ENCODE measurements around the gene ADCY2. TPM values are rescaled to one million over a fixed set of nuclear protein-coding genes. Genes with fewer than 3 reads are reported as not detected.

The ADCY2 gene
- polyA plus RNA-seq (ENCODE audit: insufficient read depth in 1 of 5, insufficient read length in 5 of 5, low replicate concordance in 1 of 5) = 10 to 100 TPM in 3 of 5 donors, 1 to 10 TPM in 2; 7.1 to 11.9 (median 11.0) TPM
- long read RNA-seq, donor 1 = 0 reads
- long read RNA-seq, donor 2 = 0 reads
- long read RNA-seq, donor 3 = 0 reads
- long read RNA-seq, donor 4 = 0 reads
- long read RNA-seq, donor 5 = 0 reads
- long read RNA-seq, donor 6, full-length matches to known transcripts = 1 of 6 reads
- long read RNA-seq, donor 6, partial matches to known transcripts = 0 of 6 reads
- long read RNA-seq, donor 6, other reads (novel, unspliced or antisense) = 5 of 6 reads
- long read RNA-seq, donor 7, full-length matches to known transcripts = 1 of 1 reads
- long read RNA-seq, donor 7, partial matches to known transcripts = 0 of 1 reads
- long read RNA-seq, donor 7, other reads (novel, unspliced or antisense) = 0 of 1 reads
- long read RNA-seq, donor 8 = 0 reads

- DNase-seq = peak in 1 of 2 donors; percentile 15
Observed at GRCh38 chr5:7395947-7396712, at the start of gene ADCY2. Gene ADCY2, plus strand, starts transcription at chr5:7396138. Its CDS starts 159 bp downstream, at chr5:7396297.

- DNase-seq = no peak
Observed at GRCh38 chr5:7347377-7347776, 48.6 kb upstream of the ADCY2 start.

DNA sequence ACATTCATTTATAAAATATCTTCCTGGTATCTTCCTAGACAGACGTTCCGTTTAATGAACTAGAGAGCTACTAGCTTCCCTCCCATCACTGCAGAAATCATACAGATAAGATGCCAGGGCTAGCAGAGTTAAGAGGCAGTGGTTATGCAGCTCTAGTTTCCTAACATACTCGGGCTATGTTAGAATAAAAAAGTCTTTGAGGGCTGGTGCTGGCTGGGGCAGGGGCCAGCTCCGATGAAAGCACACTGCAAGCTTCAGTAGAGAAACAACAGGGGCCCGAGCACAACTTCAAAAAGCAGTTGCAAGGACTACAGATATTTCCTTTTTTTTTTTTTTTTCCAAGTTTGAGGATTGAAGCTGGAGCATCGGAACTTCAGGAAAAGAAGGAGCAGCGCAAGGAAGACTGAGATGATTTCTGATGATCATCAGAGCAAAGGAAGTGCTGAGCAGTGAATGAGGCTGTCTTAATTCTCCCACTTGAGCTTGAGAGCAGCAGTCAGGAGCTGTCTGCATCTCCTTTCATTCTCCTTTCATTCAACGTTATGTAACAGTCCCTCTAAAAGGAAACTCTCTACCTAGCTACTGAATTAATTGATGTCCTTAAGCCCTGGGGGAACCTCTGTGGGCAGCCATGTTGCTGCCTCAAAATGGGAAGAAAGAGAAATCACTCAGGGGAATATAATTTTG, 47.6 kb upstream of the ADCY2 start:
- DNase-seq = no peak

DNA sequence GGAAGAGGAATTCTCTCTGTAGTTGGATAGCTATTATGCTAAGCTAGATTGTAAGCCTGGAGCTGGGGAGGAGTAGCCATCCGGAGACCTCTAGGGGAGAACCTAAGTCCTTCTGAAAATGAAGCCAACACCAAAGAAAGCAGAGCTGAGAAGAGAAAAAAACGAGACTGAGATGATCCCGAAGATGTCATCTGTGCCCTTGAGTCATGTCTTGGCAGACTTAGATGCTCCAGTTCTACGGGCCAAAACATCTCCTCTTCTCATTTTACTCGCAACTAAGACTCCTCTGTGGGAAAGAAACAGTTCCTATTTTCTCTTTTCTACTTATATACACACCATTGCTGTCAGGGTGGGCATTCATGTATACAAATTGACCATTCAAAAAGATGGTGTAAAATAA, 34.3 kb upstream of the ADCY2 start:
- no peak for DNase-seq

GRCh38 chr5:7363067-7363677, 32.8 kb upstream of the ADCY2 start:
- DNase-seq = no peak

DNA sequence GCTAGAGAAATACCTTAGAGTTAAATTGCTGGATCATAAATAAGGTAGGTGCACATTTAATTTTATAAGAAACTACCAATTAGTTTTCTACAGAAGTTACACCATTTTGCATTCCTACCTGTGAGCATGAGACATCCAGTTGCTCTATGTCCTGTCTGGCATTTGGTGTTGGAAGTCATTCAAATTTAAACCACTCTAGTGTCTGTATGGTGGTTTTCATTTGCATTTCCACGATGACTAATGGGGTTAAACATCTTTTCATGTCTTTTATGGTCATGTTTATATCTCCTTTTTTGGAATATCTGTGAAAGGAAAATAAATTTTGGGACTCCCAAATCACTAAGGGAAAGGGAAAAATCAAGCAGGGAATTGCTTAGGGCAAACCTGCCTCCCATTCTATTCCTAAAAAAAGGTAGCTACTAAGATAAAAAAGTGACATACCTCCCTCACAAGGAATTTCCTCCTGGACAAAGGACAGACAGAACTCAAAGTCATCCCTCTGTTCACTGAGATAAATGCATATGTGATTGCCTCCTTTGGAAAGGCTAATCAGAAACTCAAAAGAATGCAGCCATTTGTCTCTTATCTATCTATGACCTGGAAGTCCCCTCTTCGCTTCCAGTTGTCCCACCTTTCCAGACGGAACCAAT, 31.6 kb upstream of the ADCY2 start:
- DNase-seq = no peak

DNA sequence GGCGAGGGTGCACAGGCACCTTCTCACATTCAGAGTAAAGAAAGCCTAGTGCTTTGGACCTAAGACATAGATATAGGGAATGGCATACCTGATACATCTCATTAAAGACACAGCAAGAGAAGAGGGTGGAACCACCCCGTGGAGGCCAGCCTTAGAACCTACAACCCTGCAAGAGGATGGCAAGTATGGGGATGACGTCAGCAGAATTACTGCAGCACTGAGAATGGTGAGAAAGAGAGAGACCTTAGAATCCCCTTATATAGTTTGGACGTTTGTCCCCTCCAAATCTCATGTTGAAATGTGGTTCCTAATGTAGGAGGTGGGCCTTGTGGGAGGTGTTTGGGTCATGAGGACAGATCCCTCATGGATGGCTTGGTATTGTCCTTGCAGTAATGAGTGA, 28.2 kb upstream of the ADCY2 start:
- DNase-seq = no peak

DNA sequence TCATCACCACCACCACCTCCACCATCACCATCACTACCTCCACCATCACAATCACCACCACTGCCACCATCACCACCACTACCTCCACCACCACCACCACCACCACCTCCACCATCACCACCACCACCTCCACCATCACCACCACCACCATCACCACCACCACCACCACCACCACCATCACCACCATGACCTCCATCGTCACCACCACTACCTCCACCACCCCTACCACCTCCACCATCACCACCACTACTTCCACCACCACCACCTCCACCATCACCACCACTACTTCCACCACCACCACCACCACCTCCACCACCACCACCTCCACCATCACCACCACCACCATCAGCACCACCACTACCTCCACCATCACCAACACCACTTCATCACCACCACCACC, 23.5 kb upstream of the ADCY2 start:
- DNase-seq = no peak

- DNase-seq = no peak
Observed at GRCh38 chr5:7374186-7374585, 21.8 kb upstream of the ADCY2 start.

GRCh38 chr5:7375457-7375856, 20.5 kb upstream of the ADCY2 start:
- no peak for DNase-seq

GRCh38 chr5:7376871-7377270, 19.1 kb upstream of the ADCY2 start:
- DNase-seq = no peak

GRCh38 chr5:7377761-7378160, 18.2 kb upstream of the ADCY2 start:
- no peak for DNase-seq

DNA sequence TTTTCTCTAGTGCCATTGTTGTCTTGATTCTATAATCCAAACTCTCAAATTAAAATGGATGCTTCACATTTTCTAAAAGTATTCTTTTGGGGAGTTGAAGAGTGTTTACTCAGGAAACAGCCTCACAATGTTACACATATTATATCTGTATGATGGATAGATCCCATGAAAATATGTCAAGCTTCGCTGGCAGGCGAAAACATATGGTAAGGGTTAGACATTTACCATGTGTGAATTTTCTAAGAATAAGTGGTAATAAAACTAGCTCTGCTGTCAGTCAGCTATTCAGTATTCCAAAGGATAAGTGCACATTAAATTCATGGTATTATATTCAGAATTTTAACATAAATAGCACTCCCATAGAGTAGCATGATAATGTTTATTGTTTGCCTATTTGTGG, 13.3 kb upstream of the ADCY2 start:
- DNase-seq = no peak

- DNase-seq = no peak
Observed at GRCh38 chr5:7385681-7386080, 10.3 kb upstream of the ADCY2 start.

DNA sequence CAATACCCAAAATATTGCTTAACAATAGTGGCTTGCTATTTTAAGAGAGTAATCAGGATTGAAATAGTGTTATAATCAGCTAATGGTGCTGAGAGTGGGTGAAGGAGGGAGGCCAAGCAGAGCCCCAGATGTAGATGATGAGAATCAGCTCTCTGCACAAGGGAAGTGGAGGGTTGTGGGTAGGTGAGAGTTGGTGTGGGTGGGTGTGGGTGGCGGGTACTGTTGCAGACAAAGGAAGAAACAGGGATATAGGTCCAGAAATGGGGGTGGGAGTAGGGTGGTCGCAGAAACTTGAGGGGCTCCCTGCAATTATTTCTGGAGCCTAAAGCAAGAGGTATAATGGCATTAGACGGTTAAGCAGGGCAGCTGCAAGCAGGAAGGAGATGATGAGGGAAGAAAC, 7.4 kb upstream of the ADCY2 start:
- no peak for DNase-seq

GRCh38 chr5:7391215-7391614, 4.7 kb upstream of the ADCY2 start:
- DNase-seq = no peak

DNA sequence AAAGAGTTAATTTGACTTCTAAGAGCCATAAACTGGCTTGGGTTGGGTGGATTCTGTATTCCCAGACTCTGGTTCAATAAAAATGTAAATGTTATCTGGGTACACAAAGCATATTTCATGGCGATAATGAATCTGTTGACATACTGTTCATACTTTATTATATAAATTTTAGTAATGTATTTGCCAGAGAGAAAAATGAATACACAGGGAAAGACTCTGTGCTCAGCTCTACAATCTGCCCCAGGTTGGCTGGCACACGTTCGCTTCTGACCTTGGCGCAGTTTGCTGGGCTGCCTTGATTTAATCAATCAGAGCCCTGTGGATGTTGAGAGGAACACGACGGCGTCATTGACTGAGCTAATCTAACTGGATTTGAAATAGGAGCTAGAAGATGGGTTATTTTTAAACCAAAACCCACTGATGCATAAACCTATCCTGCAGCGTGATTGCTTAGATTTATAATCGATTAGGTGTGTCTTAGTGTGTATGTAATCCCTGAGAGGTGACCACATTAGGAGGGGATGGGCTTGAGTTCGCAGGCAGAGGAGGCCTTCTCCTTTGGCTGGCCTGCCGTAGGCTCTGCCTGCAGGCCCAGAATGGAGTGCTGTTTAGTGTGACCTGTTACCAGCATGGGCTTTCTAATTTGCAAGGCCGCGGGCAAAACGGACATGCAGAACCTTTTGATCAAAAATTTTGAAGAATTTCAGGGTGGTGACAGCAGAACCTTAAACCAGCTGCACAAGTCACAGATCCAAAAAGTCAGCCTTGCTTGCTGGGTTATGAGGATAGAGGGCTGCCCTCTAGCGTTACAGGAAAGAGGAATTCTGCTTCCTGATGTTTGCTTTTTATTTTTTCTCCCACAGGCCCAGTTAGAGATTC, 3.9 kb upstream of the ADCY2 start:
- DNase-seq = peak; percentile 23 to 45

DNA sequence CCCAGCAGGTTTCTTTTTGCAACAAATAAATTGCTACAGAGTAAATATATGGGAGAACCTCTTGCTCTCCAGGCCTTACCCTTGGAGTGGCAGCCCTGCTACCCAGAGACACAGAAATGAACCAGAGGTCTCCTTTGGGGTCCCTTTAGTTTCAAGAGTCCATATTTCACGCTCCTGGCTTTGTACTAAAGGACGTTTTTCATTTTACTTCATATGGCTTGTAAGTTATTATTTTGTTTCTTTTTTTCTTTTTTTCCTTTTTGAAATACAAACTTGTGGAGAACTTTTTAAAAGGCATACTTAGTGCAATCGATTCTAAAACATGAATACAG, 3.3 kb upstream of the ADCY2 start:
- DNase-seq = no peak

- DNase-seq = no peak
Observed at GRCh38 chr5:7393921-7394799, 1.8 kb upstream of the ADCY2 start.

All from right lung (tissue), 10 donors.